IMR-90 (cell line): ENCODE data around the gene UBALD1. TPM values are rescaled to one million over a fixed set of nuclear protein-coding genes. Genes with fewer than 3 reads are reported as not detected.

Experiments used
- ATAC-seq: fragments of 200-7000 bp; cut with Tn5 transposase; 2 replicates; pipeline ENCODE4 v1.9.1; 2020; ENCODE audit warnings: low read depth, mild to moderate bottlenecking, moderate library complexity
- BruUV-seq: library from RNA; stranded (reverse); fragments of 400-500 nt; replicated peaks from 2 replicates; lab custom pipeline; 2021; lab: Mats Ljungman, UMichigan
- CTCF ChIA-PET: fragments of 300-600 bp; formaldehyde crosslinking; extraction: SDS; loops from one replicate; lab custom pipeline; 2021; ENCODE audit warnings: antibody characterized with exemption; lab: Yijun Ruan, JAX
- POLR2A ChIA-PET: fragments of 300-600 bp; sonication (Branson Sonifier 250); formaldehyde crosslinking; loops from one replicate; lab custom pipeline; 2022; ENCODE audit warnings: antibody characterized with exemption; ENCODE audit not compliant: unreplicated experiment; lab: Charles Lee
- DNase-seq: peaks from one replicate; pipeline ENCODE4 v3.0.0; 2013
- H2AFZ ChIP-seq: replicated peaks from 2 replicates; pipeline ENCODE3; 2013; ENCODE audit warnings: low read length, mild to moderate bottlenecking; ENCODE audit not compliant: poor library complexity
- H2AK5ac ChIP-seq: 2 replicates; pipeline ENCODE4 v1.6.1; 2013; ENCODE audit warnings: low read depth, low read length, inconsistent platforms
- H2AK9ac ChIP-seq: replicated peaks from 2 replicates; pipeline ENCODE3; 2013; ENCODE audit warnings: mild to moderate bottlenecking, low read depth, low read length, moderate library complexity; ENCODE audit not compliant: poor library complexity
- H2BK120ac ChIP-seq: 2 replicates; pipeline ENCODE4 v1.6.1; 2013; ENCODE audit warnings: low read depth, low read length, inconsistent platforms
- H2BK15ac ChIP-seq: 3 replicates; pipeline ENCODE4 v1.6.1; 2013; ENCODE audit warnings: low read depth, low read length, inconsistent platforms
- H2BK20ac ChIP-seq: 2 replicates; pipeline ENCODE4 v1.6.1; 2013; ENCODE audit warnings: low read depth, mild to moderate bottlenecking, inconsistent platforms, low read length, moderate library complexity
- H2BK5ac ChIP-seq: 2 replicates; pipeline ENCODE4 v1.6.1; 2013; ENCODE audit warnings: mild to moderate bottlenecking, low read depth, low read length, inconsistent platforms; ENCODE audit not compliant: poor library complexity, severe bottlenecking
- H3K14ac ChIP-seq: replicated peaks from 2 replicates; pipeline ENCODE4 v1.6.1; 2013; ENCODE audit warnings: low read depth, low read length, inconsistent platforms
- H3K18ac ChIP-seq: 2 replicates; pipeline ENCODE4 v1.6.1; 2013; ENCODE audit warnings: low read depth, low read length, control low read depth
- H3K23ac ChIP-seq: 2 replicates; pipeline ENCODE4 v1.6.1; 2013; ENCODE audit warnings: low read depth, low read length, inconsistent platforms
- H3K27ac ChIP-seq: 2 replicates; pipeline ENCODE4 v1.5.1; 2013; ENCODE audit warnings: mild to moderate bottlenecking, control low read depth, low read length; ENCODE audit not compliant: insufficient read depth
- H3K27me3 ChIP-seq: 2 replicates; pipeline ENCODE4 v1.6.1; 2013; ENCODE audit warnings: low read length; ENCODE audit not compliant: control insufficient read depth, insufficient read depth
- H3K36me3 ChIP-seq: 2 replicates; pipeline ENCODE4 v1.6.1; 2013; ENCODE audit warnings: low read length, mixed read lengths; ENCODE audit not compliant: control insufficient read depth, insufficient read depth
- H3K4ac ChIP-seq: 2 replicates; pipeline ENCODE4 v1.6.1; 2013; ENCODE audit warnings: low read depth, low read length, inconsistent platforms
- H3K4me1 ChIP-seq: 2 replicates; pipeline ENCODE4 v1.6.1; 2013; ENCODE audit warnings: low read length, mixed read lengths; ENCODE audit not compliant: control insufficient read depth, insufficient read depth
- H3K4me2 ChIP-seq: 2 replicates; pipeline ENCODE4 v1.6.1; 2013; ENCODE audit warnings: low read depth, mild to moderate bottlenecking, control low read depth, low read length, moderate library complexity
- H3K4me3 ChIP-seq: 2 replicates; pipeline ENCODE4 v1.5.1; 2013; ENCODE audit warnings: low read depth, mild to moderate bottlenecking, control low read depth, low read length, moderate library complexity; ENCODE audit not compliant: insufficient read depth
- H3K56ac ChIP-seq: 2 replicates; pipeline ENCODE4 v1.6.1; 2013; ENCODE audit warnings: low read length, inconsistent platforms; ENCODE audit not compliant: insufficient read depth; ENCODE audit errors: extremely low read depth
- H3K79me1 ChIP-seq, 2 experiments: 2 replicates each; pipeline ENCODE4 v1.6.1; 2013; ENCODE audit warnings: low read length in 2 of 2, inconsistent platforms in 1 of 2, low read depth in 1 of 2
- H3K9ac ChIP-seq: 2 replicates; pipeline ENCODE4 v1.6.1; 2013; ENCODE audit warnings: low read depth, low read length, control low read depth
- H3K9me1 ChIP-seq: 2 replicates; pipeline ENCODE4 v1.6.1; 2013; ENCODE audit warnings: low read length, inconsistent platforms; ENCODE audit not compliant: insufficient read depth
- H3K9me3 ChIP-seq: 2 replicates; pipeline ENCODE4 v1.6.1; 2013; ENCODE audit warnings: low read length; ENCODE audit not compliant: control insufficient read depth, insufficient read depth
- H4K20me1 ChIP-seq: 2 replicates; pipeline ENCODE4 v1.6.1; 2013; ENCODE audit warnings: low read length, inconsistent platforms; ENCODE audit not compliant: insufficient read depth
- H4K5ac ChIP-seq: 2 replicates; pipeline ENCODE4 v1.6.1; 2013; ENCODE audit warnings: mild to moderate bottlenecking, low read depth, low read length, control low read depth
- H4K8ac ChIP-seq, 2 experiments: 2 replicates each; pipeline ENCODE4 v1.6.1; 2013; ENCODE audit warnings: low read depth in 2 of 2, low read length in 2 of 2, control low read depth in 1 of 2, inconsistent platforms in 1 of 2
- H4K91ac ChIP-seq: 2 replicates; pipeline ENCODE4 v1.6.1; 2013; ENCODE audit warnings: low read depth, low read length, inconsistent platforms; ENCODE audit not compliant: insufficient read depth
- CTCF ChIP-seq: conservative IDR thresholded peaks from 2 replicates; pipeline ENCODE4 v1.5.1; 2012; ENCODE audit warnings: mild to moderate bottlenecking, low read depth, low read length, improper control_type of control experiment
- MAZ ChIP-seq: IDR thresholded peaks from 2 replicates; pipeline ENCODE4 v1.6.1; 2012; ENCODE audit warnings: low read depth, mild to moderate bottlenecking, low read length, improper control_type of control experiment, moderate library complexity, borderline replicate concordance
- MXI1 ChIP-seq: IDR thresholded peaks from 2 replicates; pipeline ENCODE4 v1.6.1; 2012; ENCODE audit warnings: low read depth, mild to moderate bottlenecking, low read length, moderate library complexity, borderline replicate concordance
- NFE2L2 ChIP-seq: fragments of 150-350 bp; IDR thresholded peaks from 2 replicates; pipeline ENCODE4 v1.6.1; 2016; ENCODE audit warnings: low read depth, mild to moderate bottlenecking, low read length
- RAD21 ChIP-seq: IDR thresholded peaks from 2 replicates; pipeline ENCODE4 v1.6.1; 2012; ENCODE audit warnings: low read length, improper control_type of control experiment
- USF2 ChIP-seq: fragments of 150-350 bp; IDR thresholded peaks from 2 replicates; pipeline ENCODE4 v1.6.1; 2017; ENCODE audit warnings: mild to moderate bottlenecking, antibody characterized with exemption, low read length, low read depth
- WGBS, 2 experiments: methylation state at CpG; one replicate each; pipeline versions ENCODE4 v1.1.5 to v1.1.7; 2013; ENCODE audit warnings: missing lambda C conversion rate in 2 of 2; ENCODE audit not compliant: insufficient read length in 1 of 2; ENCODE audit errors: extremely low coverage in 2 of 2; 5-methylcytosine and 5-hydroxymethylcytosine counted together
- dilution Hi-C: fragments of 300-500 bp; cut with HindIII; formaldehyde crosslinking; loops from one replicate; pipeline ENCODE4 v1.14.3; 2018; ENCODE audit warnings: low sequenced_read_pairs; ENCODE audit not compliant: unreplicated experiment
- in situ Hi-C: fragments of 300-500 bp; cut with MboI; formaldehyde crosslinking; loops from 3 replicates; pipeline ENCODE4 v1.14.3; 2019; ENCODE audit warnings: low sequenced_read_pairs, inconsistent platforms, mixed read lengths
- intact Hi-C: fragments of 100-400 bp; cut with micrococcal nuclease; formaldehyde crosslinking; loops from 2 replicates; pipeline ENCODE4 v1.10.0; 2022
- polyA plus RNA-seq, 3 experiments: library from polyadenylated mRNA; depleted of rRNA; stranded (reverse); fragments of >200 nt; gene quantifications; 2 replicates each; pipeline ENCODE4 v1.2.3, GENCODE V29; 2012; ENCODE audit warnings: low replicate concordance in 1 of 3
- total RNA-seq: library from RNA; depleted of rRNA; stranded (reverse); fragments of >200 nt; gene quantifications from 2 replicates; pipeline ENCODE4 v1.2.3, GENCODE V29; 2012
- TF ChIP-seq, protein P1 (sequence below): fragments of 150-350 bp; IDR thresholded peaks from 2 replicates; pipeline ENCODE4 v1.6.1; 2016; ENCODE audit warnings: low read depth, mild to moderate bottlenecking, low read length, moderate library complexity, borderline replicate concordance

UBALD1 gene
- total and polyA plus RNA-seq, 2 of the 4 experiments (the other 2 are of a cell fraction): 1.3 to 14.5 TPM

DNA sequence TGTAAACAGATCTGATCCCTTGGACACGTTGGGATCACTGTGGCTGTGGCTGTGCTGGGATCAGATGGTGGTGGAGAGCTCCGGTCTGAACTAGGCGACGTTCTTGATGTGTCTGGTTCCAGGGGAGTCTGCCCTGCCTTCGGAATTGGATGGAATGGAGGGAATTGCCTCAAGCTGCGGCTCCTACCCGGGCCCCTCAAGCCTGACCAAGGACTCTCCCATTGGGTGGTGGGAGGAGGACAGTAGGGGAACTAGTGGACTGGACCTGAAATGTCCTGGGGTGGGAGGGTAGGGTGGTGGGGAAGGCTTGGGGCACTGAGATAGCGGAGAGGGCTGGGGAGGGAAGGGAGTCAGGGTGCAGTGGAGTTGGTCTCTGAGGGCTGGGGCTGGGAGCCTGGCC is 3.2 kb upstream of the UBALD1 start:
- Histone ChIP-seq H3K79me1 (peaks cover 11 to 22% of the 10 kb centered on the region in 2 experiments; a peak in 3 of 4 replicates), H2BK20ac (no peak overlapping the region), H3K27ac (no peak overlapping the region), H2AK5ac (peak overlapping the region; percentile 43; the same call in 1 of the 2 replicates), H4K91ac (no peak overlapping the region), H2AK9ac (peak overlapping the region; percentile 85), H2BK15ac (no peak overlapping the region), H4K5ac (no peak overlapping the region), H2BK5ac (no peak overlapping the region), H3K9ac (no peak overlapping the region), H3K4me2 (no peak overlapping the region), H2BK120ac (no peak overlapping the region), H3K9me1 (peaks cover 6% of the 10 kb centered on the region), H3K56ac (no peak overlapping the region), H3K4me3 (no peak overlapping the region), H3K4ac (no peak overlapping the region), H4K20me1 (peaks cover 12% of the 10 kb centered on the region), H3K27me3 (no peaks in the 10 kb centered on the region), H4K8ac (no peak overlapping the region), H3K18ac (no peak overlapping the region), H2AFZ (no peak overlapping the region), H3K14ac (no peak overlapping the region), H3K23ac (no peak overlapping the region), H3K4me1 (peaks cover 10% of the 10 kb centered on the region), H3K9me3 (no peaks in the 10 kb centered on the region), H3K36me3 (no peaks in the 10 kb centered on the region)
- TF ChIP-seq MAZ (no peak), MXI1 (no peak), CTCF (no peak), RAD21 (no peak), USF2 (no peak), NFE2L2 (no peak)
- TF ChIP-seq, protein P1, sequence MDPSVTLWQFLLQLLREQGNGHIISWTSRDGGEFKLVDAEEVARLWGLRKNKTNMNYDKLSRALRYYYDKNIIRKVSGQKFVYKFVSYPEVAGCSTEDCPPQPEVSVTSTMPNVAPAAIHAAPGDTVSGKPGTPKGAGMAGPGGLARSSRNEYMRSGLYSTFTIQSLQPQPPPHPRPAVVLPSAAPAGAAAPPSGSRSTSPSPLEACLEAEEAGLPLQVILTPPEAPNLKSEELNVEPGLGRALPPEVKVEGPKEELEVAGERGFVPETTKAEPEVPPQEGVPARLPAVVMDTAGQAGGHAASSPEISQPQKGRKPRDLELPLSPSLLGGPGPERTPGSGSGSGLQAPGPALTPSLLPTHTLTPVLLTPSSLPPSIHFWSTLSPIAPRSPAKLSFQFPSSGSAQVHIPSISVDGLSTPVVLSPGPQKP: no peak
- BruUV-seq: no TSS peak
- ChIA-PET CTCF (no interaction called here), POLR2A (no interaction called here)
- intact Hi-C loops (no loop called here), dilution Hi-C loops (no loop called here), in situ Hi-C loops (no loop called here)
- WGBS, 2 experiments: 58% methylated on average over 3 of the region's 8 CpGs; no CpG with 5 or more reads in 1 of the 2 experiments
- DNase-seq: no peak
- ATAC-seq: no peak
